SU-DHL-6 (cell line): Measurements from ENCODE around the gene AKAP8.

Experiments
- H2AFZ ChIP-seq: fragments of 200-600 bp; sonication (generic); 2 replicates; pipeline ENCODE4 v1.6.1; 2014; ENCODE audit warnings: low read depth, mild to moderate bottlenecking, moderate library complexity, mixed read lengths, antibody characterized with exemption, low read length; ENCODE audit not compliant: severe bottlenecking
- H3F3A ChIP-seq: fragments of 200-600 bp; shearing (Covaris generic); 2 replicates; pipeline ENCODE4 v1.6.0; 2016; ENCODE audit warnings: antibody characterized with exemption, mild to moderate bottlenecking; ENCODE audit not compliant: insufficient read depth
- H3K27ac ChIP-seq: fragments of 200-600 bp; sonication (generic); 2 replicates; pipeline ENCODE4 v1.5.1; 2016; ENCODE audit warnings: low read depth, mild to moderate bottlenecking, low read length, moderate library complexity, mixed read lengths
- H3K27me3 ChIP-seq: fragments of 200-600 bp; sonication (generic), shearing (Covaris generic); 2 replicates; pipeline ENCODE4 v1.6.0; 2014; ENCODE audit warnings: mild to moderate bottlenecking, low read length
- H3K36me3 ChIP-seq: fragments of 200-600 bp; sonication (generic); 2 replicates; pipeline ENCODE4 v1.6.1; 2014; ENCODE audit warnings: mild to moderate bottlenecking, low read length, mixed read lengths
- H3K4me2 ChIP-seq: fragments of 300-600, 200-600 bp; shearing (Covaris generic), sonication (generic); 2 replicates; pipeline ENCODE4 v1.6.0; 2014; ENCODE audit warnings: low read length, low read depth, mild to moderate bottlenecking; ENCODE audit not compliant: poor library complexity, severe bottlenecking
- H3K4me3 ChIP-seq: fragments of 200-600 bp; sonication (generic); 2 replicates; pipeline ENCODE4 v1.5.1; 2014; ENCODE audit warnings: antibody characterized with exemption, low read length, mild to moderate bottlenecking, mixed read lengths; ENCODE audit not compliant: insufficient read depth, poor library complexity, severe bottlenecking
- H3K79me2 ChIP-seq: fragments of 200-600 bp; sonication (generic); 2 replicates; pipeline ENCODE4 v1.6.1; 2014; ENCODE audit warnings: mild to moderate bottlenecking, low read length, moderate library complexity; ENCODE audit not compliant: insufficient read depth
- H3K9ac ChIP-seq: fragments of 200-600 bp; sonication (generic); 2 replicates; pipeline ENCODE4 v1.7.0; 2014; ENCODE audit warnings: mild to moderate bottlenecking, low read length
- H3K9me2 ChIP-seq: fragments of 200-600 bp; sonication (generic); replicated peaks from 2 replicates; pipeline ENCODE4 v1.6.1; 2014; ENCODE audit warnings: low read length; ENCODE audit not compliant: insufficient read depth
- H3K9me3 ChIP-seq: fragments of 200-600 bp; sonication (generic); 2 replicates; pipeline ENCODE4 v1.6.1; 2014; ENCODE audit warnings: low read length, mixed read lengths; ENCODE audit not compliant: insufficient read depth
- H4K20me1 ChIP-seq: fragments of 200-600 bp; sonication (generic); 2 replicates; pipeline ENCODE4 v1.6.1; 2014; ENCODE audit warnings: low read depth, mild to moderate bottlenecking, antibody characterized with exemption, low read length, moderate library complexity, mixed read lengths
- EZH2phosphoT487 ChIP-seq: fragments of 200-600 bp; sonication (generic), shearing (Covaris generic); conservative IDR thresholded peaks from 2 replicates; pipeline ENCODE4 v1.6.1; 2018; ENCODE audit warnings: mild to moderate bottlenecking, antibody characterized with exemption, low read length, moderate library complexity, mixed read lengths
- TF ChIP-seq, protein P1 (sequence below): fragments of 200-600 bp; sonication (generic); IDR thresholded peaks from one replicate; pipeline ENCODE4 v1.5.1; 2017; ENCODE audit warnings: antibody characterized with exemption, mild to moderate bottlenecking, low read length, moderate library complexity; ENCODE audit not compliant: insufficient read depth, poor library complexity, severe bottlenecking

AKAP8 gene

GRCh38 chr19:15400521-15401396, 21.2 kb upstream of the AKAP8 start:
- peaks cover 42% of the 10 kb centered on the region for H3K79me2 ChIP-seq

DNA sequence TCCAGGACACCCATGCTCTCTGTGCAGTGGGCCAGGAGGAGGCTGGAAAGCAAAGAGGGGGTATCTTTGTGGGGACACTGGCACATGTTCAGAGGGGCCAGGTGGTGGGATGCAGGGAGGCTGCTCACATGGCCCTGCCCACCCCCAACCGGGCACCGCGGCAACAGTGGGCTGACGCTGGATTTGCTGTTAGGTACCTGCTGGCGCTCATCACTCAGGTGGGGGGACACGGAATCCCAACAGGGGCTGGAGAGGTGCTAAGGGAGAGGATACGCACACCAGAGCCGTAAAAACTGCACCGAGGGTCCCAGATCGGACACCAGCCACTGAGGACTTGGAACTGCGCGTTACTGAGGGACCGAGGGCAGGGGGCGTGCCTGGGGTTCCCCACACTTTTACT, 20.0 kb upstream of the AKAP8 start:
- H3K36me3 ChIP-seq, result peaks cover 5% of the 10 kb centered on the region; the same call in 1 of the 2 replicates
- no peaks in the 10 kb centered on the region for H3F3A ChIP-seq
- peaks cover 8% of the 10 kb centered on the region; the same call in 1 of the 2 replicates for H4K20me1 ChIP-seq
- TF ChIP-seq, protein P1, sequence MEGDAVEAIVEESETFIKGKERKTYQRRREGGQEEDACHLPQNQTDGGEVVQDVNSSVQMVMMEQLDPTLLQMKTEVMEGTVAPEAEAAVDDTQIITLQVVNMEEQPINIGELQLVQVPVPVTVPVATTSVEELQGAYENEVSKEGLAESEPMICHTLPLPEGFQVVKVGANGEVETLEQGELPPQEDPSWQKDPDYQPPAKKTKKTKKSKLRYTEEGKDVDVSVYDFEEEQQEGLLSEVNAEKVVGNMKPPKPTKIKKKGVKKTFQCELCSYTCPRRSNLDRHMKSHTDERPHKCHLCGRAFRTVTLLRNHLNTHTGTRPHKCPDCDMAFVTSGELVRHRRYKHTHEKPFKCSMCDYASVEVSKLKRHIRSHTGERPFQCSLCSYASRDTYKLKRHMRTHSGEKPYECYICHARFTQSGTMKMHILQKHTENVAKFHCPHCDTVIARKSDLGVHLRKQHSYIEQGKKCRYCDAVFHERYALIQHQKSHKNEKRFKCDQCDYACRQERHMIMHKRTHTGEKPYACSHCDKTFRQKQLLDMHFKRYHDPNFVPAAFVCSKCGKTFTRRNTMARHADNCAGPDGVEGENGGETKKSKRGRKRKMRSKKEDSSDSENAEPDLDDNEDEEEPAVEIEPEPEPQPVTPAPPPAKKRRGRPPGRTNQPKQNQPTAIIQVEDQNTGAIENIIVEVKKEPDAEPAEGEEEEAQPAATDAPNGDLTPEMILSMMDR, result no peak
- TF ChIP-seq EZH2phosphoT487, result no peak
- no peaks in the 10 kb centered on the region for H3K9me2 ChIP-seq
- H3K9ac ChIP-seq, result no peak overlapping the region
- H3K9me3 ChIP-seq, result no peaks in the 10 kb centered on the region
- H3K79me2 ChIP-seq, result peaks cover 31% of the 10 kb centered on the region
- no peak overlapping the region for H3K27ac ChIP-seq
- H2AFZ ChIP-seq, result no peak overlapping the region
- no peak overlapping the region for H3K4me3 ChIP-seq
- no peak overlapping the region for H3K4me2 ChIP-seq
- H3K27me3 ChIP-seq, result no peaks in the 10 kb centered on the region

More at GRCh38 chr19:15400521-15401396, 21.2 kb upstream of the AKAP8 start:
- H4K20me1 ChIP-seq, result peaks cover 12% of the 10 kb centered on the region; the same call in 1 of the 2 replicates
- TF ChIP-seq EZH2phosphoT487, result no peak
- TF ChIP-seq, protein P1, result no peak
- H3K36me3 ChIP-seq, result peaks cover 5% of the 10 kb centered on the region; the same call in 1 of the 2 replicates
- no peak overlapping the region for H3K4me3 ChIP-seq
- no peak overlapping the region for H3K4me2 ChIP-seq
- no peak overlapping the region for H3K9ac ChIP-seq
- H3K9me2 ChIP-seq, result no peaks in the 10 kb centered on the region
- no peak overlapping the region for H3K27ac ChIP-seq
- no peaks in the 10 kb centered on the region for H3K9me3 ChIP-seq
- H2AFZ ChIP-seq, result no peak overlapping the region
- H3K27me3 ChIP-seq, result no peaks in the 10 kb centered on the region
- H3F3A ChIP-seq, result no peaks in the 10 kb centered on the region

DNA sequence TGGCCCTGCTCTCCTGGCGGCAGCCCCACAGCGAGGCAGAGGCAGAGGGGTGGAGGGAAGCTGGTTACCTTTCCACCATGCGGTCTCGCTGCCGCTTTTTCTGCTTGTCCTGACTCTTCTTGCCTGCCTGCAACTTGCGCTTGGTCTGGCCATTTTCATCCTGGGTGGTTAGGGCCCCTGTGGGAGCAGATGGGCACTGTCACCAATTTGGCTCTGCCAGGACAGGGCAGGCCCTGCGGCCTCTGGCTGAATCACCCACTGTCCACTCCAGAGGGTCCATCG, 19.6 kb upstream of the AKAP8 start:
- Histone ChIP-seq H3K4me3 (no peak overlapping the region), H3K9ac (no peak overlapping the region), H2AFZ (no peak overlapping the region), H3K4me2 (no peak overlapping the region), H3K27me3 (no peaks in the 10 kb centered on the region), H3K9me3 (no peaks in the 10 kb centered on the region), H4K20me1 (peaks cover 5% of the 10 kb centered on the region; the same call in 1 of the 2 replicates), H3K36me3 (peaks cover 5% of the 10 kb centered on the region; the same call in 1 of the 2 replicates), H3K9me2 (no peaks in the 10 kb centered on the region), H3K79me2 (peaks cover 31% of the 10 kb centered on the region), H3K27ac (no peak overlapping the region), H3F3A (no peaks in the 10 kb centered on the region)
- TF ChIP-seq, protein P1, result no peak
- no peak for TF ChIP-seq EZH2phosphoT487
